GM18520 (cell line): ENCODE data around the gene FKBP6.
"Not testable (repeated sequence)": the region's sequence is repeated elsewhere in the genome, so short reads cannot be mapped to it uniquely, and the experiment has no call there.

Experiments
- ATAC-seq: cut with Tn5 transposase; IDR thresholded peaks from one replicate; pipeline ENCODE4 v1.9.1; 2021; ENCODE audit not compliant: unreplicated experiment

FKBP6 gene

DNA sequence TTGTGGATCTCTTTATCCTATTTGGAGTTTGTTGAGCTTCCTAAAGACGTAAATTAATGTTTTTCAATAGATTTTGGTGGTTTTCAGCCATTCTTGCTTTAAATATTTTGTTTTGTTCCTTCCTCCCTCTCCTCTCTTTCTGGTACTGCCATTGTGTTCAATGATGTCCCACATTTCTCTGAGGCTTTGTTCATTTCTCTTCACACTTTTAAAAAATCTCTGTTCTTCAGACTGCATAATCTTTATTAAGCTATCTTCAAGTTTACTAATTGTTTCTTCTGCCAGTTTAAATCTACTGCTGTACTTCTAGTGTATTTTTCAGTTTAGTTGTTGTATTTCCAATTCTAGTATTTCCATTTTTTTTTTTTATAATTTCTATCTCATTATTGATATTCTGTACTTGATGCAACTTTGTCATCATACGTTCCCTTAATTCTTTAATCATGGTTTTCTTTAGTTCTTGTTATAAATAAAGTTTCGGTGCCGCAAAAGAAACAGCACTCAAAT, 60.0 kb downstream of the FKBP6 start:
- ATAC-seq = no peak

DNA sequence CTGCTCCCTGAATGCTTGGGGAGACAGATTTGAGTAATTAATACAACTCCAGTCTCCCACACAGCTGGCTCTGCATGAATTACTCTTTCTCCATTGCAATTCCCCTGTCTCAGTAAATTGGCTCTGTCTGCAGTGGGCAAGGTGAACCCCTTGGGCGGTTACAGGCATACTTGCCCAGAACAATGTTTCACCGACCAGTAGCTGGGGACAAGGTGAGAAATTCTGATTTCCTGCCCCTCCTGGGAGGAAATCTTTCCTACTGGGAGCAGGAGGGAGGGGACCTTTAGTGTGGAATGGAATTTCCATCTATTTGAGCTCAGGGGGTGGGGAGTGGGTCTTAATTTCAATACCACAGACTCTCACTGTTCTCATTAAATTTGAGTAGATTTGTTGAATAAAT, 63.4 kb downstream of the FKBP6 start:
- ATAC-seq = no peak

- ATAC-seq = no peak
Observed at GRCh38 chr7:73394422-73394821, 66.5 kb downstream of the FKBP6 start.

DNA sequence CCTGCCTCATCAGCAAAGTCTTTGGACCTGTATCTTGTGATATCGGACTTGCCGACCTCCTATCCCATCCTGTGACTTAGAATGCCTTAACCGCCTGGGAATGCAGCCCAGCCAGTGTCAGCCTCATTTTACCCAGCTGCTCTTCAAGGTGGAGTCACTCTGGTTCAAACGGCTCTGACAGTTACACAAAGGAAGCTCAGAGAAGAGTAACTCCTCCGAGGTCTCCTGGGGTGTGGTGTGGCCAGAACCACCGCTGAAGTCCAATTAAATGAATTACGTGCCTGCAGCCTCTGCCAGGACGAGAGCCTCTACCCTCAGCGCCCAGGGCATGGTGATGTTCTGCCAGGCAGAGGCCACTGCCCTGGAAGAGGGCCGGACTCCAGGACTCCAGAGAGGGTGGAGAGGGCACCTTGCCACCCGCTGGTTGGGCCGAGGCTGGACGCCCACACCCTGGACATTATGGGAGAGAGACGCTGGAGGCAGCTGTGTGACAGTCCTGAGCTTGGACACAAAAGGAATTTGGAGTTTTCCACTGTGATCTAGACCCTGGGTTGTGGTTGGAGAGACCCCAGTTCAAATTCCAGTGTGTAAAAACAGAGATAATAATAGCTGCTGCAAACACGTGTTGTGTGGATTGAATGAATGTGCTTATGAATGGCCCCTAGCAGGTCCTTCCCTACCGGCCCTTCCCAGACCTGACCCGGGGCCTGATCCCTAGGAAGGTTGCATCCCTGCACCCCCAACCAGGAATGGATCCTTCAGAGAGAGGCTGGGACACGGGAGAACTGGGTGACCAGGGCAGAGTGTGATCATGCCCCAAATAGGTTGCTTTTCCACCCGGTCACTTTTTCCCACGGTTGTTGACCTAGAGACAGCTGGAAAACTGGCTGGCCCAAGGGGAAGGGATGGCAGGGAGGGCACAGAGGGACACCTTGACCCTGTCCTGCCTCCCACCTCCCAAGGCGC, 67.9 kb downstream of the FKBP6 start:
- ATAC-seq = no peak

- no peak for ATAC-seq
Observed at GRCh38 chr7:73397521-73398281, 69.7 kb downstream of the FKBP6 start.

DNA sequence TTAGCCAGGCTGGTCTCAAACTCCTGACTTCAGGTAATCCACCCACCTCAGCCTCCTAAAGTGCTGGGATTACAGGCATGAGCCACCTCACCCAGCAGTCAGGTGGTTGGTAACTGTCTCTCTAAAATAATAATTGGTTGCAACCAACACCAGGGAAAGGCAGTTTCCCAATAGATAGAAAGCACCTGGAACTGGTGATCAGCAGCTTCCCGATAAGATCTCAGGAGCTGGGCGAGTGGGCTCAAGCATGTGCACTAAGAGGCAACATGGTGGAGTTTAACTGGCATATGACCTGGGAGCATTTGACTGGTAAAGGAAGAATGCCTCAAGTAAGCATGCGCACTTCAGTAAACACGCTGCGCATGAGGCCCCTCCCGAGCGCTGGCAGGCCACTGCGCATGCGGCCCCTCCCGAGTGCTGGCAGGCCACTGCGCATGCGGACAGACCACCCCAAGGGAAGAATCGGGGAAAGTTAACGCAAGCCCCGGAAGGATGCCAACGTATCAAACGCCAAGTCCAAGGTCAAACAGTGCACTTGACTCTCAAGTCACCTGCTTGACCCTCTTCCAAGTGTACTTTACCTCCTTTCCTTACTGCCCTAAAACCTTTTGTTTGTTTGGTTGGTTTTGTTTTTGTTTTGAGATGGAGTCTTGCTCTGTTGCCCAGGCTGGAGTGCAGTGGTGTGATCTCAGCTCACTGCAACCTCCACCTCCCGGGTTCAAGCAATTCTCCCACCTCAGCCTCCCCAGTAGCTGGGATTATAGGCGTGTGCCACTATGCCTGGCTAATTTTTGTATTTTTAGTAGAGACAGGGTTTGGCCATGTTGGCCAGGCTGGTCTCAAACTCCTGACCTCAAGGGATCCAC, 71.5 kb downstream of the FKBP6 start:
- not testable (repeated sequence) for ATAC-seq

GRCh38 chr7:73404860-73405259, 76.9 kb downstream of the FKBP6 start:
- ATAC-seq = not testable (repeated sequence)
